IMR-90 (cell line): Measurements from ENCODE around the gene ACAP1. TPM values are rescaled to one million over a fixed set of nuclear protein-coding genes. Genes with fewer than 3 reads are reported as not detected.

Source experiments
- ATAC-seq: fragments of 200-7000 bp; cut with Tn5 transposase; 2 replicates; pipeline ENCODE4 v1.9.1; 2020; ENCODE audit warnings: low read depth, mild to moderate bottlenecking, moderate library complexity
- BruUV-seq: library from RNA; stranded (reverse); fragments of 400-500 nt; replicated peaks from 2 replicates; lab custom pipeline; 2021; lab: Mats Ljungman, UMichigan
- CTCF ChIA-PET: fragments of 300-600 bp; formaldehyde crosslinking; extraction: SDS; loops from one replicate; lab custom pipeline; 2021; ENCODE audit warnings: antibody characterized with exemption; lab: Yijun Ruan, JAX
- POLR2A ChIA-PET: fragments of 300-600 bp; sonication (Branson Sonifier 250); formaldehyde crosslinking; loops from one replicate; lab custom pipeline; 2022; ENCODE audit warnings: antibody characterized with exemption; ENCODE audit not compliant: unreplicated experiment; lab: Charles Lee
- DNase-seq: peaks from one replicate; pipeline ENCODE4 v3.0.0; 2013
- H2AFZ ChIP-seq: replicated peaks from 2 replicates; pipeline ENCODE3; 2013; ENCODE audit warnings: low read length, mild to moderate bottlenecking; ENCODE audit not compliant: poor library complexity
- H2AK5ac ChIP-seq: 2 replicates; pipeline ENCODE4 v1.6.1; 2013; ENCODE audit warnings: low read depth, low read length, inconsistent platforms
- H2AK9ac ChIP-seq: replicated peaks from 2 replicates; pipeline ENCODE3; 2013; ENCODE audit warnings: mild to moderate bottlenecking, low read depth, low read length, moderate library complexity; ENCODE audit not compliant: poor library complexity
- H2BK120ac ChIP-seq: 2 replicates; pipeline ENCODE4 v1.6.1; 2013; ENCODE audit warnings: low read depth, low read length, inconsistent platforms
- H2BK15ac ChIP-seq: 3 replicates; pipeline ENCODE4 v1.6.1; 2013; ENCODE audit warnings: low read depth, low read length, inconsistent platforms
- H2BK20ac ChIP-seq: 2 replicates; pipeline ENCODE4 v1.6.1; 2013; ENCODE audit warnings: low read depth, mild to moderate bottlenecking, inconsistent platforms, low read length, moderate library complexity
- H2BK5ac ChIP-seq: 2 replicates; pipeline ENCODE4 v1.6.1; 2013; ENCODE audit warnings: mild to moderate bottlenecking, low read depth, low read length, inconsistent platforms; ENCODE audit not compliant: poor library complexity, severe bottlenecking
- H3K14ac ChIP-seq: replicated peaks from 2 replicates; pipeline ENCODE4 v1.6.1; 2013; ENCODE audit warnings: low read depth, low read length, inconsistent platforms
- H3K18ac ChIP-seq: 2 replicates; pipeline ENCODE4 v1.6.1; 2013; ENCODE audit warnings: low read depth, low read length, control low read depth
- H3K23ac ChIP-seq: 2 replicates; pipeline ENCODE4 v1.6.1; 2013; ENCODE audit warnings: low read depth, low read length, inconsistent platforms
- H3K27ac ChIP-seq: 2 replicates; pipeline ENCODE4 v1.5.1; 2013; ENCODE audit warnings: mild to moderate bottlenecking, control low read depth, low read length; ENCODE audit not compliant: insufficient read depth
- H3K27me3 ChIP-seq: 2 replicates; pipeline ENCODE4 v1.6.1; 2013; ENCODE audit warnings: low read length; ENCODE audit not compliant: control insufficient read depth, insufficient read depth
- H3K36me3 ChIP-seq: 2 replicates; pipeline ENCODE4 v1.6.1; 2013; ENCODE audit warnings: low read length, mixed read lengths; ENCODE audit not compliant: control insufficient read depth, insufficient read depth
- H3K4ac ChIP-seq: 2 replicates; pipeline ENCODE4 v1.6.1; 2013; ENCODE audit warnings: low read depth, low read length, inconsistent platforms
- H3K4me1 ChIP-seq: 2 replicates; pipeline ENCODE4 v1.6.1; 2013; ENCODE audit warnings: low read length, mixed read lengths; ENCODE audit not compliant: control insufficient read depth, insufficient read depth
- H3K4me2 ChIP-seq: 2 replicates; pipeline ENCODE4 v1.6.1; 2013; ENCODE audit warnings: low read depth, mild to moderate bottlenecking, control low read depth, low read length, moderate library complexity
- H3K4me3 ChIP-seq: 2 replicates; pipeline ENCODE4 v1.5.1; 2013; ENCODE audit warnings: low read depth, mild to moderate bottlenecking, control low read depth, low read length, moderate library complexity; ENCODE audit not compliant: insufficient read depth
- H3K56ac ChIP-seq: 2 replicates; pipeline ENCODE4 v1.6.1; 2013; ENCODE audit warnings: low read length, inconsistent platforms; ENCODE audit not compliant: insufficient read depth; ENCODE audit errors: extremely low read depth
- H3K79me1 ChIP-seq, 2 experiments: 2 replicates each; pipeline ENCODE4 v1.6.1; 2013; ENCODE audit warnings: low read length in 2 of 2, inconsistent platforms in 1 of 2, low read depth in 1 of 2
- H3K9ac ChIP-seq: 2 replicates; pipeline ENCODE4 v1.6.1; 2013; ENCODE audit warnings: low read depth, low read length, control low read depth
- H3K9me1 ChIP-seq: 2 replicates; pipeline ENCODE4 v1.6.1; 2013; ENCODE audit warnings: low read length, inconsistent platforms; ENCODE audit not compliant: insufficient read depth
- H3K9me3 ChIP-seq: 2 replicates; pipeline ENCODE4 v1.6.1; 2013; ENCODE audit warnings: low read length; ENCODE audit not compliant: control insufficient read depth, insufficient read depth
- H4K20me1 ChIP-seq: 2 replicates; pipeline ENCODE4 v1.6.1; 2013; ENCODE audit warnings: low read length, inconsistent platforms; ENCODE audit not compliant: insufficient read depth
- H4K5ac ChIP-seq: 2 replicates; pipeline ENCODE4 v1.6.1; 2013; ENCODE audit warnings: mild to moderate bottlenecking, low read depth, low read length, control low read depth
- H4K8ac ChIP-seq, 2 experiments: 2 replicates each; pipeline ENCODE4 v1.6.1; 2013; ENCODE audit warnings: low read depth in 2 of 2, low read length in 2 of 2, control low read depth in 1 of 2, inconsistent platforms in 1 of 2
- H4K91ac ChIP-seq: 2 replicates; pipeline ENCODE4 v1.6.1; 2013; ENCODE audit warnings: low read depth, low read length, inconsistent platforms; ENCODE audit not compliant: insufficient read depth
- BHLHE40 ChIP-seq: fragments of 150-350 bp; IDR thresholded peaks from 2 replicates; pipeline ENCODE4 v1.6.1; 2016; ENCODE audit warnings: mild to moderate bottlenecking, low read depth, low read length
- SMC3 ChIP-seq: fragments of 150-350 bp; IDR thresholded peaks from 2 replicates; pipeline ENCODE4 v1.6.1; 2016; ENCODE audit warnings: low read depth, mild to moderate bottlenecking, antibody characterized with exemption, low read length, moderate library complexity
- WGBS, 2 experiments: methylation state at CpG; one replicate each; pipeline versions ENCODE4 v1.1.5 to v1.1.7; 2013; ENCODE audit warnings: missing lambda C conversion rate in 2 of 2; ENCODE audit not compliant: insufficient read length in 1 of 2; ENCODE audit errors: extremely low coverage in 2 of 2; 5-methylcytosine and 5-hydroxymethylcytosine counted together
- dilution Hi-C: fragments of 300-500 bp; cut with HindIII; formaldehyde crosslinking; loops from one replicate; pipeline ENCODE4 v1.14.3; 2018; ENCODE audit warnings: low sequenced_read_pairs; ENCODE audit not compliant: unreplicated experiment
- in situ Hi-C: fragments of 300-500 bp; cut with MboI; formaldehyde crosslinking; loops from 3 replicates; pipeline ENCODE4 v1.14.3; 2019; ENCODE audit warnings: low sequenced_read_pairs, inconsistent platforms, mixed read lengths
- intact Hi-C: fragments of 100-400 bp; cut with micrococcal nuclease; formaldehyde crosslinking; loops from 2 replicates; pipeline ENCODE4 v1.10.0; 2022
- polyA plus RNA-seq, 3 experiments: library from polyadenylated mRNA; depleted of rRNA; stranded (reverse); fragments of >200 nt; gene quantifications; 2 replicates each; pipeline ENCODE4 v1.2.3, GENCODE V29; 2012; ENCODE audit warnings: low replicate concordance in 1 of 3
- total RNA-seq: library from RNA; depleted of rRNA; stranded (reverse); fragments of >200 nt; gene quantifications from 2 replicates; pipeline ENCODE4 v1.2.3, GENCODE V29; 2012
- TF ChIP-seq, protein P1 (sequence below): conservative IDR thresholded peaks from 2 replicates; pipeline ENCODE4 v1.5.1; 2012; ENCODE audit warnings: mild to moderate bottlenecking, low read depth, low read length, improper control_type of control experiment
- TF ChIP-seq, protein P2 (sequence below): fragments of 150-350 bp; IDR thresholded peaks from 2 replicates; pipeline ENCODE4 v1.6.1; 2017; ENCODE audit warnings: mild to moderate bottlenecking, antibody characterized with exemption, low read length, low read depth

The ACAP1 gene
- total and polyA plus RNA-seq, 2 of the 4 experiments (the other 2 are of a cell fraction) = under 0.01 to 2.1 TPM

DNA sequence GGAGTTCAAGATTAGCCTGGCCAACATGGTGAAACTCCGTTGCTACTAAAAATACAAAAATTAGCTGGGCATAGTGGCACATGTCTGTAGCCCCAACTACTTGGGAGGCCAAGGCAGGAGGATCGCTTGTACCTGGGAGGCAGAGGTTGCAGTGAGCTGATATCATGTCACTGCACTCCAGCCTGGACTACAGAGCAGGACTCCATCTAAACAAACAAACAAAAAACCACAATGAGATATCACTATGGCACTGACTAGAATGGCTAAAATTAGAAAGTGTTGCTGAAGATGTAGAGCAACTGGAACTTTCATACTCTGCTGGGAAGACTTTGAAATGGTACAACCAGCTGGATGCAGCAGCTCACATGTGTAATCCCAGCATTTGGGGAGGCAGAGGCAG, 38.0 kb downstream of the ACAP1 start:
- Histone ChIP-seq H2BK20ac (no peak overlapping the region), H2AK5ac (no peak overlapping the region), H3K4ac (no peak overlapping the region), H3K56ac (no peak overlapping the region), H3K23ac (no peak overlapping the region), H4K8ac (no peak overlapping the region), H4K5ac (no peak overlapping the region), H2AFZ (no peak overlapping the region), H3K27ac (no peak overlapping the region), H3K9me3 (peaks cover 3% of the 10 kb centered on the region; the same call in 1 of the 2 replicates), H3K9ac (no peak overlapping the region), H3K4me3 (no peak overlapping the region), H3K14ac (no peak overlapping the region), H3K9me1 (no peaks in the 10 kb centered on the region), H2BK120ac (no peak overlapping the region), H3K4me1 (no peaks in the 10 kb centered on the region), H2AK9ac (no peak overlapping the region), H3K79me1 (no peaks in the 10 kb centered on the region), H4K20me1 (no peaks in the 10 kb centered on the region), H2BK5ac (no peak overlapping the region), H3K36me3 (no peaks in the 10 kb centered on the region), H3K27me3 (peaks cover 15% of the 10 kb centered on the region), H4K91ac (no peak overlapping the region), H2BK15ac (no peak overlapping the region), H3K4me2 (no peak overlapping the region), H3K18ac (no peak overlapping the region)
- BruUV-seq = no TSS peak
- CTCF ChIA-PET = no interaction called here
- in situ Hi-C loops = no loop called here
- WGBS, 2 experiments = no CpG with 5 or more reads among the region's 2 CpGs
- dilution Hi-C loops = no loop called here
- TF ChIP-seq SMC3 = no peak
- TF ChIP-seq, protein P1, sequence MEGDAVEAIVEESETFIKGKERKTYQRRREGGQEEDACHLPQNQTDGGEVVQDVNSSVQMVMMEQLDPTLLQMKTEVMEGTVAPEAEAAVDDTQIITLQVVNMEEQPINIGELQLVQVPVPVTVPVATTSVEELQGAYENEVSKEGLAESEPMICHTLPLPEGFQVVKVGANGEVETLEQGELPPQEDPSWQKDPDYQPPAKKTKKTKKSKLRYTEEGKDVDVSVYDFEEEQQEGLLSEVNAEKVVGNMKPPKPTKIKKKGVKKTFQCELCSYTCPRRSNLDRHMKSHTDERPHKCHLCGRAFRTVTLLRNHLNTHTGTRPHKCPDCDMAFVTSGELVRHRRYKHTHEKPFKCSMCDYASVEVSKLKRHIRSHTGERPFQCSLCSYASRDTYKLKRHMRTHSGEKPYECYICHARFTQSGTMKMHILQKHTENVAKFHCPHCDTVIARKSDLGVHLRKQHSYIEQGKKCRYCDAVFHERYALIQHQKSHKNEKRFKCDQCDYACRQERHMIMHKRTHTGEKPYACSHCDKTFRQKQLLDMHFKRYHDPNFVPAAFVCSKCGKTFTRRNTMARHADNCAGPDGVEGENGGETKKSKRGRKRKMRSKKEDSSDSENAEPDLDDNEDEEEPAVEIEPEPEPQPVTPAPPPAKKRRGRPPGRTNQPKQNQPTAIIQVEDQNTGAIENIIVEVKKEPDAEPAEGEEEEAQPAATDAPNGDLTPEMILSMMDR = no peak
- TF ChIP-seq, protein P2, sequence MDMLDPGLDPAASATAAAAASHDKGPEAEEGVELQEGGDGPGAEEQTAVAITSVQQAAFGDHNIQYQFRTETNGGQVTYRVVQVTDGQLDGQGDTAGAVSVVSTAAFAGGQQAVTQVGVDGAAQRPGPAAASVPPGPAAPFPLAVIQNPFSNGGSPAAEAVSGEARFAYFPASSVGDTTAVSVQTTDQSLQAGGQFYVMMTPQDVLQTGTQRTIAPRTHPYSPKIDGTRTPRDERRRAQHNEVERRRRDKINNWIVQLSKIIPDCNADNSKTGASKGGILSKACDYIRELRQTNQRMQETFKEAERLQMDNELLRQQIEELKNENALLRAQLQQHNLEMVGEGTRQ = no peak
- TF ChIP-seq BHLHE40 = no peak
- POLR2A ChIA-PET = no interaction called here
- no peak for DNase-seq
- no peak for ATAC-seq
- intact Hi-C loops = no loop called here
